NCI-H460 (cell line): Measurements from ENCODE around the gene EIF3K. TPM values are rescaled to one million over a fixed set of nuclear protein-coding genes. Genes with fewer than 3 reads are reported as not detected.
A peak's percentile ranks its signal among the peaks of the same experiment; 100 is the strongest.

Experiments
- DNase-seq: peaks from one replicate; pipeline ENCODE4 v3.0.0-alpha.2; 2016; ENCODE audit warnings: low read depth; ENCODE audit errors: extremely low read depth
- total RNA-seq: library from RNA; depleted of rRNA; stranded (reverse); fragments of >200 nt; shearing (Covaris generic); gene quantifications from 2 replicates; pipeline ENCODE4 v1.2.3, GENCODE V29; 2014; rRNA removed

EIF3K gene
- total RNA-seq, 1 experiment from 2014 or later: 195 TPM

DNA sequence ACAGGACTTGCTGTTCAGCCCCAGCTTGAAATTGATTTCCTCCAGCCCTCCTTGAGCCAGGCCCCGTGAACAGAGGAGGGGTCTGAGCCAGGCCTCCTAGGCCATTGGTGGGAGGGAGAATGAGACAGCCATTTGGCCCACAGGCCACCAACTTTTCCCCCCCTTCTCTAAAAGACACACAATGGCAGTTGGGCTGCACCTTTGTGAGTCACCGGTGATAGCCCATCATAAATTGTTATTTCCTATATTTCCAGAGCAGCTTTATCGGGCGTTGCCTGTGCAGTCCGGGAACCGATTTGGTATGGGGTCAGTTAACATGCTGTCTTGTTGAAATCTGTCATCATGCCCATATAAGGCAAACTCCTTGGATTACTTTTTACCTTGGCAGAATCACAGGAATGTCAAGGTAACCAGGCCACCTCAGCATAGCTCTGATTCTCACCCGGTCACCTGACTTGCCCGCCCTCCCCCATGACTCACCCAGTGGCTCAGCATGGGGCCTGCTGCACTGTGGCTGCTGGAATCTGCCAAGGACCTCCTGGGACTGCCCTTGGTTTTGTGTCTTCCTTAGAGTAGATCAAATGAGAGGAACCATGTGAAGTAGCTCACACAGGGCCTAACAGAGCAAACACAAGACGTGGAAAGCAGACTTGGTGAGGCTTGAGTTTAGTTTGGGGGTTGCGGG is 64.5 kb downstream of the EIF3K start:
- peak; percentile 75 for DNase-seq

DNA sequence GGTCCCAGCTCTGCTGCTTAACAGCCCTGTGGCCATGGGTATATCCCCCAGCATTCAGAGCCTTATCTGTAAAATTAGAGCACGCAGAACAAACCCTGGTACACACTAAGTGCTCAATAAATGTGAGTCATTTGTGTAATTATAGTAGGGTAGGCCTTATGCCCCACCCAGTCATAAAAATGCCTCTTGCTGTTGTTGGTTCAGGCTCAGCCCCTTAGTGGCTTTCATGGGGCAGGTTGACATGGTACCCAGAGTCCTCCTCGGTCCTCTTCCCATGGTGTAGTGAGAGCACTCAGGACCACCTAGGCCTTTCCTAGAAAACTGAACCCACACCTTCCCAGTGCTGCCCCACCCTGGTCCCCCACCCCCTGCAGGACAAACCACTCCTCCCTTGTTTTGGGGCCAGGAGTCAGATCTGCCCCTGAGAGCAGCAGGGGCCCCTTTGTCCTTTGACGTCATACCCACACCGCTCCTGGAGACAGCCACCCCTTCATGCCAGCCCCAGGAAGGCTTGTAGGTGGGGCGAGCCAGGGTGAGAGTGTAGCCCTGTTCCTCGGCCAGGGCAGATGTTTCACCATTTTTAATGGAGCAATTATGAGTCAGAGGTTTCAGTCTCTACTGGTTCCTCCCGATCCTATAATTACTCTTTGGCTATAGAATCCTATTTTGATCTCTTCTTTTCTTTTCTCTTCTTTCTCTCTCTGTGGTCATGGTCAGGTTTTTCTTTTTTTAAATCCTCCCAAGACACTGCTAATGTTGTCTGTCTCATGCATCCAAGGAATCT is 65.3 kb downstream of the EIF3K start:
- DNase-seq: peak; percentile 87

DNA sequence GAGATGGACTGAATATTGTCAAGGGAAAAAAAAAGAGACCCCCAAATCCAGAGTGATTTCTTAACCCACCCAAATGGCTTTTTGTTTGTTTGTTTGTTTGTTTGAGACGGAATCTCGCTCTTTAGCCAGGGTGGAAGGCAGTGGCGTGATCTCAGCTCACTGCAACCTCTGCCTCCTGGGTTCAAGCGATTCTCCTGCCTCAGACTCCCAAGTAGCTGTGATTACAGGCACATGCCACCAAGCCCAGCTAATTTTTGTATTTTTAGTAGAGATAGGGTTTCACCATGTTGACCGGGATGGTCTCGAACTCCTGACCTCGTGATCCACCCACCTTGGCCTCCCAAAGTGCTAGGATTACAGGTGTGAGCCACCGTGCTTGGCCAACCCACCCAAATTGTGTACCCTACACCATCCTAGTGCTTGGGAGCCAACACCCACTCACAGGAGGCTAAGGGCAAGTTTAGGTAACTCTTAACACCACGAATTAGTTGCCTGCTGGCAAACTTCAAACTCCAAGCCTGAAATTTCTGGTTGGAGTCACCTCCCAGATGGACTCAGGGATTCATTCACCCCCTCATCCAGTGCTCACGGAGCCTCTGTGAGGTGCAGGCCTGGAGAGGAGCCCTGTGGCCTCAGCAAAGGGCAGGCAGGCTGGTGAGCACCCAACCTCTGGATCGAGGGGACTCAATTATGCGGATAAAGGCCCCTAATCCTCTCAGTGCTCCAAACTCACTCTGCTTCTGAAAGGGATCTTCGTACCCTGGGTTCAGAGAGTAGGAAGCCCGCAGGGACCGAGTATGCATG is 66.1 kb downstream of the EIF3K start:
- DNase-seq: no peak

DNA sequence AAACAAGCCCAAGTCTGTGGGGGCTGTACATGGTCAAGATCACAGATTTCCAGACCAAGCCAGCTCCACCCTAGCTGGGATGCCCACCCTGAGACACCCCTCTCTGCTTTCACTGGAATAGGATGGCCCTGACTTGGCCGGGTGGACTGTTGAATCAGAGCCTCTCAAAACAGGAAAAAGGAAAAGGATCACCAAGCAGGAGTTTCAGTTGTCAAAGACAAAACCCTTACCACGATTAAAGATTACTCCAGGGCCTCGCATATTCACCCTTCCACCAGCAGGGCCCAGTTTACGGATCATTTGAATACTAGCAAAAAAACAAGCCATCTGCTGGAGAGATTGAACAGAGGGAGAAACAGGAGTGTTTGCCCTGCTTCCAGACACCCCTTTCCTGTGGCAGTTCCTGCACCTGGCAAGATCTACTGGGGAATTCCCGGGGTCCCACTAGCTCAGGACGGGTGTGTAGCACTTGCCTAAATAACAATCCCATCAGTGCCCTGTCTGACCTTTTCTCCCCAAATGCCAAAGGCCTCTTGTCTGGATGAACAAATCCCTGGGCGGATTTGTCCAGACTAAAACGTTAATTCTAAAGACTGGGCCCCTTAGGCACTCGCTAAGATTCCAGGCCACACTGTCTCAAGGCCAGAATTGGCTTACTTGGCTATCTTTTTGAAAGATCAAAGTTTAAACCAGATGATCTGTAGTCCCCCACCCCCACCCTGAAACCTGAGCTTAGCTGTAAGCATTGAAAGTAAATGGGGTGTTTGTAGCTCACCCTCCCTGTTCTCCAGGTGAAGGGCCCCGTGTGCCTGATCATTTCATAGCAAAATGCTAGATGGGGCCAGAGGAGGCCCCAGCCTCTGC is 66.9 kb downstream of the EIF3K start:
- DNase-seq: peak; percentile 30

DNA sequence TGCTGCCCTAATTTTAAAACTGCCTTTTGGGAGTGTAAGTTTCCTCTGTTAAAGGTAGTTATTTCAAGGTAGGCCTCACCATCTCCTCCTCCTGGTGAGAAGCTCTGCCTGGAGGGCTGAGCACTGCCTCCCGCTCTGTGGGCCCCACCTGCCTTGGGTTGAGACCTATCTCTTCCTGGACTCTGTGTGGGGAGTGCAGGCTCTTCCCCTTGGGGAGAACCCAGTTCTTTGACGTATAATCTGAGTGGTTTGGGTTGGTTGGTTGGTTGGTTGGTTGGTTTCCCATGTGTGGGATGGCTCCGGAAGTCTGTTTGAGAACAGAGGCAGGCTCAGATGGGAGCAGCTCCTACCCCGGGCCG is 67.5 kb downstream of the EIF3K start:
- no peak for DNase-seq

Other genes with a start within 250 kb of the EIF3K start
- 155 and 167 TPM in 2 replicates for gene PSMD8, start 244.6 kb upstream of the EIF3K start, total RNA-seq
- 0.17 TPM in 1 of 2 replicates, not detected in the other for gene GGN, start 231.2 kb upstream of the EIF3K start, total RNA-seq
- gene SPRED3, start 230.5 kb upstream of the EIF3K start, total RNA-seq: 0.29 and 0.97 TPM in 2 replicates
- gene FAM98C, start 216.1 kb upstream of the EIF3K start, total RNA-seq: 12.1 and 12.5 TPM in 2 replicates
- not detected in 2 replicates for gene RASGRP4, start 193.0 kb upstream of the EIF3K start, total RNA-seq
- gene RYR1, start 185.5 kb upstream of the EIF3K start, total RNA-seq: 0.12 and 1.1 TPM in 2 replicates
- gene MAP4K1, start 1.2 kb upstream of the EIF3K start, total RNA-seq: 0.10 TPM in 1 of 2 replicates, not detected in the other
- 145 and 155 TPM in 2 replicates for gene ACTN4, start 28.5 kb downstream of the EIF3K start, total RNA-seq
- gene CAPN12, start 125.3 kb downstream of the EIF3K start, total RNA-seq: 0.15 and 0.92 TPM in 2 replicates
- gene LGALS7, start 154.3 kb downstream of the EIF3K start, total RNA-seq: not detected in 2 replicates
- not detected in 2 replicates for gene LGALS7B, start 170.0 kb downstream of the EIF3K start, total RNA-seq
- gene LGALS4, start 193.8 kb downstream of the EIF3K start, total RNA-seq: not detected in 2 replicates
- 63.2 and 80.0 TPM in 2 replicates for gene ECH1, start 212.6 kb downstream of the EIF3K start, total RNA-seq
- 236 and 238 TPM in 2 replicates for gene HNRNPL, start 230.8 kb downstream of the EIF3K start, total RNA-seq